Bronchial epithelial cell (primary cell): Measurements from ENCODE around the gene PARD6G. TPM values are rescaled to one million over a fixed set of nuclear protein-coding genes. Genes with fewer than 3 reads are reported as not detected.

ENCODE experiments used
- DNase-seq: peaks from one replicate; pipeline ENCODE4 v3.0.0-alpha.2; 2010; ENCODE audit warnings: low read depth
- FAIRE-seq: peaks from 2 replicates; lab custom pipeline; 2011; peaks lifted over from hg19 to GRCh38; lab: Jason Lieb, UNC
- H3K27me3 ChIP-seq: 2 replicates; pipeline ENCODE4 v1.5.1; 2011; ENCODE audit warnings: low read length; ENCODE audit not compliant: control insufficient read depth, insufficient read depth
- H3K36me3 ChIP-seq: 2 replicates; pipeline ENCODE4 v1.5.1; 2011; ENCODE audit warnings: low read length; ENCODE audit not compliant: control insufficient read depth, insufficient read depth
- H3K4me3 ChIP-seq: 2 replicates; pipeline ENCODE4 v1.5.1; 2011; ENCODE audit warnings: mild to moderate bottlenecking, low read depth, low read length, control low read depth
- CTCF ChIP-seq: IDR thresholded peaks from 2 replicates; pipeline ENCODE4 v1.5.1; 2011; ENCODE audit warnings: mild to moderate bottlenecking, moderate library complexity, low read length, control low read depth, inconsistent platforms; ENCODE audit not compliant: insufficient read depth, severe bottlenecking
- total RNA-seq: library from RNA; depleted of rRNA; stranded (reverse); fragments of >200 nt; gene quantifications from 2 replicates; pipeline ENCODE4 v1.2.1, GENCODE V29; 2014

The PARD6G gene
- total RNA-seq, 1 donor from 2014 or later: 13.2 TPM

DNA sequence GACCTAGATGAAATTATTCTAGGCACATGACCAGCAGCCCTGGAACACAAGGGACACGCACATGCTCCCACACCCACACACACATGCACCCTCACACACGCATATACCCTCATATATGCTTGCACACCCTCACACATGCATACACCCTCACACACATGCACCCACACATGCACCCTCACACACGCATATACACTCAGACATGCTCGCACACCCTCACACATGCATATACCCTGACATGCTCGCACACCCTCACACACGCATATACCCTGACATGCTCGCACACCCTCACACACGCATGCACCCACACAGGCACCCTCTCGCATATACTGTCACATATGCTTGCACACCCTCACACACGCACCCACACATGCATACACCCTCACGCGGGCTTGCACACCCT is 61.8 kb downstream of the PARD6G start:
- no peak for TF ChIP-seq CTCF
- Histone ChIP-seq H3K36me3 (peaks cover 2% of the 10 kb centered on the region), H3K27me3 (no peaks in the 10 kb centered on the region), H3K4me3 (no peak overlapping the region)
- DNase-seq (no peak), FAIRE-seq (peak; percentile 96)

DNA sequence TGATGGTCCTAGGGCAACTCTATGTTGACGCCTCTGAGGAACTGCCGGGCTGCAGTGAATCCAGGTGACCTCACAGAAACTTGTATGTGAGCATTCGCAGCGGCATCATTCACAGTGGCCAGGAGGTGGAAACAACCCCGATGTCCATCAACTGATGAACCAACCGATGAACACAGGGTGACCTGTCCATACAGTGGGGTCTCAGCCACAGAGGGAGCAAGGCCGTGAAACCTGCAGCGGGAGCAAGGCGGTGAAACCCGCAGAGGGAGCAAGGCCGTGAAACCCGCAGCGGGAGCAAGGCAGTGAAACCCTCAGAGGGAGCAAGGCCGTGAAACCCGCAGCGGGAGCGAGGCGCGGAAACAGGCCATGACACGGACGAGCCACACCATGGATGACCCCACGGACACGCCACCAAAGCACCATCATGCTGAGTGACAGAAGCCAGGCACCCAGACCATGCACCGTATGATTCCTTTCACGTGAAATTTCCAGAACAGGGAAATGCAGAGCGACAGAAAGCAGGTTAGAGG is 63.0 kb downstream of the PARD6G start:
- FAIRE-seq: no peak

DNA sequence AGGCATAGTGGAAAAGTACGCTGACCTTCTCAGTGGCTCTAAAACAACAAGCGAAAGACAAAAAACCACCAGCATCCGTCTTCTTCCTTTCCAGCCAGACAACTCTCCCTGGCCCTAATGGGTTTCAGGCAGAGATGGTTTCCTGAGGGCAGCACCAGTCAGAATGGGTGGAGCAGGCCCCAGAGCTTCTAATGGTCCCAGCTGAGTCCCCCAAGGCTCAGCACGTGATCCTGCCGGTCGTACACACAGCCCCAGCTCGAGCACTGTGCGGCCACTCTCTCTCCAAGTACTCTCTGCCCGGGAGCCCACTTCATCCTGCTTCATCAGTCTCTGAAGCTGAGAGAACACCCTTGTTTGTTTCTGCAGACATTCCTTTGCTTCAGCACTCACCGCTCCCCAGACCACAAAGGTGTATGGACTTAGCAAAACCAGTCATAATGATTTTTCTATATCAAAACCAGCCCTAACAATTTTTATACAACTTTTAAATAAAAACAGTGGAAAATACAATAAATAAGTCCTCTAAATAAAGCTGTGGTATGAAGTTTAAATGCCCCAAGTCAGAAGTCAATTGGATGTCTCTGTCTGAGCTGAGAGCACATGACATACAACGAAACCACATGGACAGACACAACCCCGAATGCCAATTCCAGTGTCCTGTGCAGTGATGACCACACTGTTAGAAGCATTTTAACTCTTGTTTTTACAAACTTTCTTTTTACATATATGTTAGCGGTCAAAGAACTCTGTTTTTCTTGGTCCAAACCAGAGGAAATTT is 63.9 kb downstream of the PARD6G start:
- Histone ChIP-seq H3K4me3 (no peak overlapping the region), H3K36me3 (no peaks in the 10 kb centered on the region), H3K27me3 (no peaks in the 10 kb centered on the region)
- no peak for TF ChIP-seq CTCF
- FAIRE-seq (no peak), DNase-seq (no peak)

More for the DNA sequence above, 63.0 kb downstream of the PARD6G start:
- Histone ChIP-seq H3K27me3 (no peaks in the 10 kb centered on the region), H3K4me3 (no peak overlapping the region), H3K36me3 (no peaks in the 10 kb centered on the region)
- no peak for TF ChIP-seq CTCF
- DNase-seq: no peak

DNA sequence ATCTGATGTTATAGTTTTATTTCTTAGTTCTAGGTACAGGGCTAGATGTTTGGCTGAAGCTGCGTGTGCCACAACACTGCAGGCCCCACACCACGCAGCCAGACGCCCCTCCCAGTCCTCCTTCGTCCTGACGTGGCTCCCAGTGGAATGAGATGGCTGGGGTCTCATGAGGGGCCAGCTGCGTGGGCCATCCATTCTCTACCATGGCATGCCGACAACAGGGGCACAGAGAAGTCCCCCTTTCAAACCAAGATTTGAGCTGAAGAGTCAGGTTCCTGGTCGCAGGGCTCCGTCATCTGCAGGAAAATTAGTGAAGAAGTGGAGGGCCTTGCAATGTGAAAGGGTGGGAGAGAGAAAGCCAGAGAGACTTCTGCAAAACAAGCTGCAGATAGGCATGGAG is 64.5 kb downstream of the PARD6G start:
- DNase-seq (no peak), FAIRE-seq (no peak)
- no peaks in the 10 kb centered on the region for H3K36me3 ChIP-seq
- no peaks in the 10 kb centered on the region for H3K27me3 ChIP-seq
- TF ChIP-seq CTCF: no peak
- no peak overlapping the region for H3K4me3 ChIP-seq

GRCh38 chr18:80181642-80182461 is 65.5 kb downstream of the PARD6G start:
- FAIRE-seq (peak; percentile 50), DNase-seq (no peak)
- TF ChIP-seq CTCF: no peak
- no peak overlapping the region for H3K4me3 ChIP-seq
- H3K36me3 ChIP-seq: no peaks in the 10 kb centered on the region
- H3K27me3 ChIP-seq: no peaks in the 10 kb centered on the region
